Ovary (tissue), 9 donors: Measurements from ENCODE around the gene KIF4A. TPM values are rescaled to one million over a fixed set of nuclear protein-coding genes. Genes with fewer than 3 reads are reported as not detected.
A peak's percentile ranks its signal among the peaks of the same experiment; 100 is the strongest.
"Not testable (repeated sequence)": the region's sequence is repeated elsewhere in the genome, so short reads cannot be mapped to it uniquely, and the experiment has no call there.

Experiments
- DNase-seq, 5 donors: peaks; one replicate each; pipeline ENCODE4 v3.0.0-alpha.2; 2019 to 2020
- H3K27ac ChIP-seq, 2 donors: fragments of 200-600 bp; one replicate each; pipeline versions ENCODE4 v1.5.1 to v1.8.0; 2019 to 2022
- H3K27me3 ChIP-seq: fragments of 200-600 bp; one replicate; pipeline ENCODE4 v1.8.0; 2022
- H3K36me3 ChIP-seq: fragments of 200-600 bp; sonication (generic); one replicate; pipeline ENCODE4 v1.5.1; 2019
- H3K4me1 ChIP-seq: one replicate; pipeline ENCODE4 v1.8.1; 2013; ENCODE audit warnings: mild to moderate bottlenecking, moderate library complexity; ENCODE audit not compliant: insufficient read depth
- H3K4me3 ChIP-seq: fragments of 200-600 bp; sonication (generic); one replicate; pipeline ENCODE4 v1.5.1; 2017
- H3K9me3 ChIP-seq, 2 donors: fragments of 200-600 bp in 1 of 2; sonication (generic) in 1 of 2; one replicate each; pipeline versions ENCODE4 v1.5.1 to v1.8.1; 2013 to 2019; ENCODE audit warnings: mild to moderate bottlenecking in 1 of 2, moderate library complexity in 1 of 2
- EP300 ChIP-seq: sonication (generic); formaldehyde crosslinking; IDR thresholded peaks from one replicate; pipeline ENCODE4 v1.6.1; 2017; ENCODE audit warnings: antibody characterized with exemption
- POLR2A ChIP-seq: fragments of 450-650 bp; IDR thresholded peaks from one replicate; pipeline ENCODE4 v1.6.1; 2017; ENCODE audit warnings: antibody characterized with exemption, mild to moderate bottlenecking, moderate library complexity
- WGBS, 3 donors: extraction: QIAGEN DNeasy Blood & Tissue Kit in 1 of 3; methylation state at CpG; one replicate each; pipeline versions ENCODE4 v1.1.5 to v1.1.7; 2013 to 2017; 5-methylcytosine and 5-hydroxymethylcytosine counted together
- intact Hi-C, 4 donors: fragments of 100-400 bp; cut with DNase I; formaldehyde crosslinking; loops; one replicate each; pipeline versions ENCODE4 v1.11.0 to v1.15.1; 2022 to 2023
- polyA plus RNA-seq, 2 donors: library from polyadenylated mRNA; stranded (reverse); fragments of 200-250 nt in 1 of 2; fragments of 350-450 nt in 1 of 2; fragmentation: Illumina TruSeq in 1 of 2; extraction: RNeasy Lipid Tissue Mini Kit (QIAGEN cat#74804) in 1 of 2; gene quantifications; one replicate each; pipeline ENCODE4 v1.2.3, GENCODE V29; 2013 to 2014
- total RNA-seq, 7 donors: library from RNA; depleted of rRNA in 2 of 7; stranded (reverse); fragments of >200 nt in 2 of 7; fragmentation: NEBNext Ultra II Directional in 3 of 7; extraction: Animal tissue kit (Norgen Biotek cat#: 25700) in 3 of 7; gene quantifications; one replicate each; pipeline versions ENCODE4 v1.1.0 to v1.2.4, GENCODE V29; 2016 to 2023
- TF ChIP-seq, protein P1 (sequence below), 3 donors: fragments of 450-650 bp in 2 of 3; fragments of 200-600 bp in 1 of 3; IDR thresholded peaks; one replicate each; pipeline versions ENCODE4 v1.5.1 to v1.8.0; 2016 to 2022; ENCODE audit warnings: antibody characterized with exemption in 3 of 3, mild to moderate bottlenecking in 1 of 3
- donor health status: DM: no; HTN: no; CAD: no; lungs with moderate emphysema.
- donor health status: DM: no; HTN: no; CAD: no.
- donor health status: Bipolar disorder and iron deficiency.
- donor health status: DM: yes; HTN: yes; CAD: no.
- donor health status: DM: no; HTN: no; CAD: no.
- donor health status: DM: yes; HTN: yes; CAD: no.

KIF4A gene
- total and polyA plus RNA-seq, 9 donors: 0.10 to 0.90 (median 0.23) TPM

DNA sequence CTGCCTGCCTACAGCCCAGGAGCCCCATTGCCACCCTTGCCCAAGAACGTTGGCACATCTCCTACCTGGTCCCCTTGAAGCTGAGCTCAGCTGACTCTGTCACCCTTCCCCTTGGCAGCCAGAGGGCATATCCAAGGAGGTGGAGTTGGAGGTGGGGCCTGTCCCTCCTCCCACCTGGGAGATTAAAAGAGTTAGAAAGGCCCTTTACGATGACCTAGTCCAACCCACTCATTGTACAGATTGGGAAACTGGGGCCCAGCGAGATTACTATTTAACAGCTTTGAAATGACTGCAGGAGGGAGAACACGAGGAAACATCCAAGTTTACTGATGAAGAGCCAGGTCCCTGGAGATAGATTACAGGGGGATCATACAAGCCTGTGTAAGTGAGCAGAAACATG is 29.8 kb upstream of the KIF4A start, which contains the start of gene P2RY4:
P2RY4 (minus strand) TSS at position 101 of the 400 bp plus-strand sequence. CDS start 580 bp downstream, outside the sequence.
- intact Hi-C loops: no loop called here
- Histone ChIP-seq H3K4me1 (no peaks in the 10 kb centered on the region), H3K4me3 (no peak within 1 kb of the TSS), H3K36me3 (no peaks in the 10 kb centered on the region), H3K9me3 (no peaks in the 10 kb centered on the region), H3K27ac (no peak within 1 kb of the TSS), H3K27me3 (no peaks in the 10 kb centered on the region)
- WGBS, 3 donors: 62 to 66% (median 63%) methylated on average over 4 of the region's 4 CpGs
- DNase-seq: no peak
- TF ChIP-seq EP300: no peak
- TF ChIP-seq, protein P1, sequence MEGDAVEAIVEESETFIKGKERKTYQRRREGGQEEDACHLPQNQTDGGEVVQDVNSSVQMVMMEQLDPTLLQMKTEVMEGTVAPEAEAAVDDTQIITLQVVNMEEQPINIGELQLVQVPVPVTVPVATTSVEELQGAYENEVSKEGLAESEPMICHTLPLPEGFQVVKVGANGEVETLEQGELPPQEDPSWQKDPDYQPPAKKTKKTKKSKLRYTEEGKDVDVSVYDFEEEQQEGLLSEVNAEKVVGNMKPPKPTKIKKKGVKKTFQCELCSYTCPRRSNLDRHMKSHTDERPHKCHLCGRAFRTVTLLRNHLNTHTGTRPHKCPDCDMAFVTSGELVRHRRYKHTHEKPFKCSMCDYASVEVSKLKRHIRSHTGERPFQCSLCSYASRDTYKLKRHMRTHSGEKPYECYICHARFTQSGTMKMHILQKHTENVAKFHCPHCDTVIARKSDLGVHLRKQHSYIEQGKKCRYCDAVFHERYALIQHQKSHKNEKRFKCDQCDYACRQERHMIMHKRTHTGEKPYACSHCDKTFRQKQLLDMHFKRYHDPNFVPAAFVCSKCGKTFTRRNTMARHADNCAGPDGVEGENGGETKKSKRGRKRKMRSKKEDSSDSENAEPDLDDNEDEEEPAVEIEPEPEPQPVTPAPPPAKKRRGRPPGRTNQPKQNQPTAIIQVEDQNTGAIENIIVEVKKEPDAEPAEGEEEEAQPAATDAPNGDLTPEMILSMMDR (IDR thresholded peaks at IDR 0.05): no peak

DNA sequence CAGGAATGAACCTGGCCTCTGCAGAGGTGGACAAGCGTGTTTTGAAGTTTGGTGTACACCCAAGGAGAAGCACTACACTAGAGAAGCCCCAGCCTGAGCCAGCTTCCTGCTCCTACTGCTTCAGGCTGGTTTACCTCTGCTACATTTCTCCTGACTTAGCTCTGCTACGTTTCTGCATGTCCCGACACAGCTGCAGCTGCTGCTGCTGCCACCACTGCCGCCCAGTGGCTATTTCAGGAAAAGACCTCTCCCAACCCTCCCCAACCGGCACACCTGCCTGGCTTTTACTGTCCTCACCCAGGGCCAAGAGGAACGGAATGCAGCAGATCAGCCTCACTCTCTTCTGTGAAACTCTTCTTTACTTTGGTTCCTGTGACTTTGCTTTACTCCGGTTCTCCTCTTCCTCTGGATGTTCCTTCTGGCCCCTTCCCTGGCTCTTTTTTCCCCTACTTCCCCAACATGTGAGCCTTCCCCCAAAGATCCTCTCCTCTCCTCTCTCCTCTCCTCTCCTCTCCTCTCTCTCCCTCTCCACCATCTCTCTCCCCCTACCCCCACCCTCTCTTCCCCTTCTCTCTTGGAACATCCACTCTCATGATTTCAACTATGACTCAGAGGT is 26.8 kb upstream of the KIF4A start:
- intact Hi-C loops: no loop called here

DNA sequence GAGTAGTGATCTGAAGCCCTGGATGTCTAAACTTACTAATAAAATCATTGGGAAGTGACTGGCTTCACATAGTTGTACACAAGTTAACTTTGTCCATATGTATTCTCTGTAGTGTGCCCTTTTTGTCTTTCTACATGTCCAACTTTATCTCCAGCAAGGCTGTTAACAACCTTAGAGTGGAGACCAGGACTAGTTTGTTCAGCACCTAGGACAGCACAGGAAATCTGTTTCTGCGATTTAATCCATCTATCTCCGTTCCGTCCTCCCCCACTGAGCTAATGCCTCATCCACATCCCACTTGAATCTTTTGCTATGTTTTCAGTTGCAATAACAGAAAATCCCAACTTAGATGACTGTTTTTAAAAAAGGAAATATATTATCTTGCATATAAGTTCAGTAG is 25.1 kb upstream of the KIF4A start:
- intact Hi-C loops: no loop called here
- no peaks in the 10 kb centered on the region for H3K9me3 ChIP-seq
- no peak for DNase-seq
- no peak overlapping the region for H3K4me3 ChIP-seq
- no peaks in the 10 kb centered on the region for H3K36me3 ChIP-seq
- WGBS, 3 donors: 30 to 49% (median 38%) methylated on average over 3 of the region's 3 CpGs
- no peaks in the 10 kb centered on the region for H3K27me3 ChIP-seq
- TF ChIP-seq POLR2A (no peak), EP300 (no peak)
- no peak overlapping the region for H3K27ac ChIP-seq
- H3K4me1 ChIP-seq: no peaks in the 10 kb centered on the region

More for the DNA sequence above, 26.8 kb upstream of the KIF4A start:
- H3K4me1 ChIP-seq: no peaks in the 10 kb centered on the region
- WGBS, 3 donors: 9 to 22% (median 12%) methylated on average over 7 of the region's 7 CpGs
- no peaks in the 10 kb centered on the region for H3K9me3 ChIP-seq
- H3K36me3 ChIP-seq: no peaks in the 10 kb centered on the region
- TF ChIP-seq POLR2A (no peak), EP300 (no peak)
- TF ChIP-seq, protein P1 (IDR thresholded peaks at IDR 0.05): peak in 2 of 3 donors; percentile 14 to 32
- no peak overlapping the region for H3K27ac ChIP-seq
- DNase-seq: peak; percentile 25 to 62 (median 32)
- no peak overlapping the region for H3K4me3 ChIP-seq
- H3K27me3 ChIP-seq: no peaks in the 10 kb centered on the region

DNA sequence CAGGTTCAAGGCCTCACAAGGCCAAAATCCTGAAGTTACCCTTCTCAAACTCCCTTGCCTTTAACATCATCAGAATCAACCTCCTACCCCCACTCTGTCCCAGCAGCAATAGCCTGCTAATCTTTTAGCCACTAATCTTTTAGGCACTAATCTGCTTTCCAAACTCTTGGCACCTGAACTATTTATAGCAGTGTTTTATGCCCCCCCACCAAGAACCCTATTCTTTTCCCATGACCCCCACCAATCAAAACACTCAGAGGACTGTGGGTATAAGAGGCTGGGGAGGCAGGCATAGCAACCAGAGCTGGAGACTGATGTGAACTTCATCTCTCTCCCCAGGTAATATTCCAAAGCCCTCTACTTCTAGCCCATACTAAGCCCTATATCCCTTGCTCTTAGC is 21.9 kb upstream of the KIF4A start, which contains the start of gene ARR3:
ARR3 (plus strand) TSS at position 301 of the 400 bp plus-strand sequence. CDS start 1,052 bp downstream, outside the sequence.
- H3K27me3 ChIP-seq: no peaks in the 10 kb centered on the region
- no peak within 1 kb of the TSS for H3K27ac ChIP-seq
- H3K4me1 ChIP-seq: no peaks in the 10 kb centered on the region
- intact Hi-C loops: no loop called here
- no peak within 1 kb of the TSS for H3K4me3 ChIP-seq
- H3K36me3 ChIP-seq: no peaks in the 10 kb centered on the region
- H3K9me3 ChIP-seq: no peaks in the 10 kb centered on the region
- TF ChIP-seq EP300 (no peak), POLR2A (no peak)
- TF ChIP-seq, protein P1 (IDR thresholded peaks at IDR 0.05): no peak
- DNase-seq: no peak

DNA sequence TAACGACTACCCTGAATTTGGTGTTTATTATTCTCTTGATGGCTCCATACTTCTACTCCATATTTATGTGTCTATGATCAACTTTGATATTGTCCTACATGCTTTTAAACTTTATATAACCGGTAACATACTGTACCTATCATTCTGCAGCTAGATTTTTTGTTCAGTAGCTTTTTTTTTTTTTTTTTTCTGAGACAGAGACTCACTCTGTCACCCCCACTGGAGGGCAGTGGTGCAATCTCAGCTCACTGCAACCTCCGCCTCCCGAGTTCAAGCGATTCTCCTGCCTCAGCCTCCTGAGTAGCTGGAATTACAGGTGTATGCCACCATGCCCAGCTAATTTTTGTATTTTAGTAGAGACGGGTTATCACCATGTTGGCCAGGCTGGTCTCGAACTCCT is 15.9 kb upstream of the KIF4A start:
- intact Hi-C loops, H3K27me3 ChIP-seq: not testable (repeated sequence)
- WGBS, 3 donors: 72 to 75% (median 75%) methylated on average over 7 of the region's 7 CpGs

More for the DNA sequence above, 15.9 kb upstream of the KIF4A start:
- H3K27ac ChIP-seq, DNase-seq, H3K36me3 ChIP-seq, H3K4me3 ChIP-seq, H3K4me1 ChIP-seq, H3K9me3 ChIP-seq: not testable (repeated sequence)
